Spinal cord (tissue), 10 donors: ENCODE data around the gene LRIG1. TPM values are rescaled to one million over a fixed set of nuclear protein-coding genes. Genes with fewer than 3 reads are reported as not detected.
A peak's percentile ranks its signal among the peaks of the same experiment; 100 is the strongest.

Experiments used
- DNase-seq, 6 donors: peaks; one replicate each; pipeline versions ENCODE4 v3.0.0 to v3.0.0-alpha.2; 2013 to 2015; ENCODE audit warnings: low spot score in 6 of 6, low read depth in 4 of 6
- H3K27ac ChIP-seq: one replicate; pipeline ENCODE4 v1.5.1; 2013; ENCODE audit warnings: low read depth, low read length, control low read depth
- H3K27me3 ChIP-seq: one replicate; pipeline ENCODE4 v1.6.1; 2013; ENCODE audit warnings: low read length; ENCODE audit not compliant: control insufficient read depth, insufficient read depth
- H3K36me3 ChIP-seq: one replicate; pipeline ENCODE4 v1.6.1; 2013; ENCODE audit warnings: low read length; ENCODE audit not compliant: control insufficient read depth, insufficient read depth
- H3K4me1 ChIP-seq: one replicate; pipeline ENCODE4 v1.6.1; 2013; ENCODE audit warnings: low read length; ENCODE audit not compliant: control insufficient read depth, insufficient read depth
- H3K4me3 ChIP-seq: one replicate; pipeline ENCODE4 v1.5.1; 2013; ENCODE audit warnings: low read depth, low read length, control low read depth
- H3K9me3 ChIP-seq: one replicate; pipeline ENCODE4 v1.6.1; 2013; ENCODE audit warnings: low read length; ENCODE audit not compliant: control insufficient read depth, insufficient read depth
- WGBS: methylation state at CpG from one replicate; pipeline ENCODE4 v1.1.5; 2013; ENCODE audit warnings: missing lambda C conversion rate; ENCODE audit not compliant: insufficient coverage; 5-methylcytosine and 5-hydroxymethylcytosine counted together
- polyA plus RNA-seq, 2 donors: library from polyadenylated mRNA; unstranded; fragments of 120-200 nt; gene quantifications; one replicate each; pipeline ENCODE4 v1.2.1, GENCODE V29; 2013; ENCODE audit not compliant: insufficient read length in 2 of 2
- total RNA-seq, 2 donors: library from RNA; depleted of rRNA in 1 of 2; stranded (reverse); fragments of 120-200 nt in 1 of 2; fragments of >200 nt in 1 of 2; gene quantifications; one replicate each; pipeline versions ENCODE4 v1.2.3 to v1.2.4, GENCODE V29; 2013 to 2014
- donor health status: healthy.

Gene LRIG1
- total and polyA plus RNA-seq, 4 donors = 85.4 to 229 (median 147) TPM

DNA sequence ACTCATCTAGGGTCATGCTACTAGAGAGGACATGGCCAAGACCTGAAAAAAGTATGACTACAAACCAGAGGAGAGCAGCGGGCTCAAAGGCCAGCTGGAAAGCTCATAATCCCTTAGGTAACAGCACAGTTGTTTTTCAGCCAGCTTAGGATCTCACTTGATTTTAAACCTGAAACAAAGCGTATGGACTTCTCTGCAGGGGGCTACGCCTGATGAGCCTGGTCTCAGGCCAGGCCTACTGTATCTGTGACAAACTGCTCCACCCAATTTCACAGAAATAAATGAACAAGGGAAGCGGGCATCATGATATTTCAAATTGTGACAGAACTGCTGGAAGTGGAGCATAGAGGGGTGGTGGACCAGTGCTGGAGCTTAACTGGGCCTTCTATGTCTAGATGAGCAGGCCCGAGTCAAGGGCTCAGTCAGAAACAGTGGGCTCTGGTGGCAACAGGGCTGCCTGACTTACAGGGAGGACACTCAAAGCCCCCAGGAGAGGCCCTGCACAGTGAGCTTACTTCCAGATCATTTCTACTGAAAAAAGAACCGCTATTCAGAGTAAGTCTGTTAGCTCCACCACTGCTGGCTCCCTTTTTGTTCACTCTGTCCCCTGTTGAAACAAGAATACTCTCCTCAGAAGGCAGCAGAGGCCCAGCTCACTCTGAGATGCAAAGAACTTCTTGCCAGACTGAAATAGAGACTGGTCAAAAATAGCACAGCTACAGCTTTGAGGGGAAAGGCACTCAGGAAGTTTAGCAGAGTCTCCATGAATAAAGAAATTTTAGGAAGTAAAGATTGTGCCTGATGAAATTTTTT lies 47.0 kb downstream of the LRIG1 start:
- H3K4me1 ChIP-seq = peaks cover 65% of the 10 kb centered on the region
- 48% methylated on average over 4 of the region's 6 CpGs for WGBS
- H3K36me3 ChIP-seq = peaks cover 19% of the 10 kb centered on the region
- H3K27ac ChIP-seq = peak overlapping the region; percentile 85
- DNase-seq = peak in 1 of 6 donors; percentile 76
- H3K9me3 ChIP-seq = no peaks in the 10 kb centered on the region
- no peaks in the 10 kb centered on the region for H3K27me3 ChIP-seq
- no peak overlapping the region for H3K4me3 ChIP-seq

DNA sequence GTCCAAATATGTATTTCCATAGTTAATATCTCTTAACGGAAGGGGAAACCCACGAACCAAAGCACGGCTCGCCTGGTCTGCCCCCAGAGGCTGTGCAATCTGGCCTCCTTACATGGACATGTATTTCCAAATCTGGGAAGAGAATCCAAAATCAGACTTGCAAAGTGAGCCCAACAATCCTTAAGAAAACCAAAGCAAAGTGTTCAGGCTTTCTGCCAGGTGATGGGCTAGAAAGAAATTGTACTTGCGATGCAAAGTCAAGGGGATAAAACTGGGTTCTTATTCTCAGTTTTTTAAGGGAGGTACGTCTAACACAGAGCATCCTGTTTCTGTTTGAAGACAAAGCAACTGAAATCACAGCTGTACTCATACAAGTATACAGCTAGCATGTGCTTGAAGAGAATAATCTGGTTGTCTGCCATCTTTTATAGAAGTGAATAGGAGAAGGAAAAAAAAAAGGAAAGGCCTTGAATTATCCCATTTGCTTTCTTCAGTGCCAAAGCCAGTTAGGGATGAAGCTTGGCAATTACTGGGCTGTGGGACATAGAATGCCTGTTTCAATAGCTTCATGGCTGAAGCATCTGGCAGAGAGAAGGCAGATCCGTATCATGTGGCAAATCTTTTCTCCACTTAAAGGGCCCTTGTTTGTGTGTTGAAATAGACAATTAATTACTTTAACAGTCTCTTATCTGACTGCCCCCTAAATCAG lies 48.4 kb downstream of the LRIG1 start:
- H3K4me1 ChIP-seq = peaks cover 58% of the 10 kb centered on the region
- peaks cover 15% of the 10 kb centered on the region for H3K36me3 ChIP-seq
- no peaks in the 10 kb centered on the region for H3K27me3 ChIP-seq
- 21% methylated on average over 6 of the region's 7 CpGs for WGBS
- DNase-seq = peak; percentile 53 to 92 (median 67)
- no peaks in the 10 kb centered on the region for H3K9me3 ChIP-seq
- no peak overlapping the region for H3K4me3 ChIP-seq
- peak overlapping the region; percentile 85 for H3K27ac ChIP-seq

DNA sequence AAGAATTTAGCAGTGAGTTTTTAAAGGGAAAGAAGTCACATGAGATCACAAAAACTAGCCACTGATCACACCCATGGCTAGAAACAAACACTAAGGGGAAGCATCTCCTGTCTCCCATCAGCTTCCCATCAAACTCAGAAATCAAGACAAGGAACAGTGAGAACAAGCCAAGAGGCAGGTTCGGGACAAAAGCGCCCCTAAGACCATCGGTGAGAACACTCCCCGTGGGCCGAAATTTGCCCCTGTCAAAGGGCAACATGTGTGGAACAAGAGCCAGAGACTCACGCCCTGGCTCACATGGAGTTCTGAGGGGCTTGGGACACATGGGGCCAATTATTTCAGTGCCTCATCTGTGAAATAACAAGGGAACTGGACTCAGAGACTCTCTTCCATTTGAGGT lies 49.1 kb downstream of the LRIG1 start:
- Histone ChIP-seq H3K9me3 (no peaks in the 10 kb centered on the region), H3K27me3 (no peaks in the 10 kb centered on the region), H3K4me1 (peaks cover 55% of the 10 kb centered on the region), H3K36me3 (peaks cover 13% of the 10 kb centered on the region), H3K27ac (peak overlapping the region; percentile 85), H3K4me3 (no peak overlapping the region)
- 35% methylated on average over 6 of the region's 6 CpGs for WGBS
- no peak for DNase-seq

DNA sequence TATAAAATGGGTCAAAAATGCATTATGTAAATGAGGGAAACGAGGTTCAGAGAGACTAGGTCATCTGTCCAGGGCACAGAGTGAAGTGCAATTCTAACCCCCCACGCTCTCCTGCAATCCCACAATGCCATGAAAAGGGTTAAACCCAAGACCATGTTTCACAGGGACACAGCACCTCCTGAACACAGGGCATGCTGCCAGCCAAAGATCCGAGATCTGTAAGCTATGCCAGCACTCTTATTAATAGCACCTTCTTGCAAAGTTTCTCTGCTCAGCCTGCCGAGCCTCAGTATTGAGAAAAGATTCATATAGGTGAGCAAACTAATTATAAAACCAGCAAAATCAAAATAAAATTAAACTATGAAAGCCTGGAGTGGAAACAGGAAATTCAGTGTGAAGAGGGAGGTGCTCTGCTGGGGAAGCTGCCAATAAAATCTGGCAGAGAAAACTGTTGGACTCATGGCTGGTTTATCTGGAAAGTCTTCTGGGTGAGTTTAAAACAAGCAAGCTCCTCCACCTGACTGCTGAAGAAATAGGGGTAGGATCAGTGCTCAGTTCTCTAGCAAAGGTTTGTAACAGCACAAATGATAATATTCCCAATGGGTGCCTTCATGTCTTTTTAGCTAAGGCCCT lies 50.3 kb downstream of the LRIG1 start:
- Histone ChIP-seq H3K4me3 (no peak overlapping the region), H3K36me3 (peaks cover 7% of the 10 kb centered on the region), H3K27me3 (no peaks in the 10 kb centered on the region), H3K4me1 (peaks cover 56% of the 10 kb centered on the region), H3K9me3 (no peaks in the 10 kb centered on the region), H3K27ac (peak overlapping the region; percentile 85)
- peak; percentile 67 to 95 (median 75) for DNase-seq
- 50% methylated on average over 1 of the region's 4 CpGs for WGBS

DNA sequence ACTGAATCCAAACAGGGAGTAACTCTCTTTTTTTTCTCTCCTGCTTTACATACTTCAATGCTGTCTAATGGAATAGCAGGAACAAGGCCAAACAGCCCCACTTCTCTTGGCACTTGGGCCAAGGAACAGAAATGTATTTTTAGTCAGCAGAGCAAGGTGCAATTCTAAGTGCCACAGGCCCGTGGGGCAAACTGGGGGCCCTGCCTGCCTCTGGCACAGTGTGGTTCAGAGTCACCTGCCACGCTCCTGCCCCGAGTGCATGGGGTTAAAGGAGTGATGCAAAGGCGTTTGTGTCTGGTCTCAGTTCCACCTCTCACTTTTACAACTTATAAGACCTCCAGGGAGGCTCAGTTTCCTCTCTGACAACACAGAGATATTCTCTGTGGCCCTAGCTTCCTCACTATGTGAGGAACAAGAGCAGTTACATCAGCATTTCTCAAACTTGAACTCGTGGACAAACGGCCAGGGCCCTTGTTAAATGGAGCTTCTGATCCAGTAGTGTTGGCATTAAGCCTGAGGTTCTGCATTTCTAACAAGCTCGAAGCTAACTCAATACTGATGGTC lies 51.3 kb downstream of the LRIG1 start:
- Histone ChIP-seq H3K4me3 (no peak overlapping the region), H3K36me3 (peaks cover 7% of the 10 kb centered on the region), H3K4me1 (peaks cover 50% of the 10 kb centered on the region), H3K9me3 (no peaks in the 10 kb centered on the region), H3K27ac (peak overlapping the region; percentile 85), H3K27me3 (no peaks in the 10 kb centered on the region)
- WGBS = 23% methylated on average over 4 of the region's 7 CpGs
- DNase-seq = no peak

DNA sequence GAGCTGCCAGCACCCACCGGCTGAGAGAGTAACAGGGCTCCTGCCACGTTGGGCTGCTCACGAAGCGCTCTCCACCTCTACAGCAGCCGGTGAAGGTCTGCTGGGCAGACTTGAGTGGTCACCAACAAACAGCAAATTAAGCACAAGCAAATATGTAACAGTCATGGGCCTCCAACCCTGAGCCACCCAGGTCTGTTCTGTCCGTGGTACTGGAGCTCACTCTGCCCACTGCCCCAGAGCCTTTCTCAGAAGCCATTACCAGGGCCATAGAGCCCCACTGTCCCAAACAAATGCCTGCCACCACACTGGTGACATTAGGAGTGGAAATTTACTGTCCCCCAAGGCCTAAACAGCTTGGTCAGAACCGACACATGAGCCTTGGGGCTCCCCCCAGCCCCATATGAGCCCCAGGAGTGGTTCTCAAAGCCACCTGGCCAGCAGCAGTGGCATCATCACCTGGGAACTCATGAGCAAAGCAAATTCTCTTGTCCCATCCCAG lies 56.6 kb downstream of the LRIG1 start:
- peaks cover 57% of the 10 kb centered on the region for H3K4me1 ChIP-seq
- H3K9me3 ChIP-seq = no peaks in the 10 kb centered on the region
- peaks cover 19% of the 10 kb centered on the region for H3K36me3 ChIP-seq
- no peak overlapping the region for H3K4me3 ChIP-seq
- H3K27me3 ChIP-seq = no peaks in the 10 kb centered on the region
- peak overlapping the region; percentile 92 for H3K27ac ChIP-seq
- no peak for DNase-seq
- 72% methylated on average over 6 of the region's 7 CpGs for WGBS

- 50% methylated on average over 6 of the region's 10 CpGs for WGBS
- DNase-seq = no peak
- H3K36me3 ChIP-seq = peaks cover 17% of the 10 kb centered on the region
- no peaks in the 10 kb centered on the region for H3K27me3 ChIP-seq
- peak overlapping the region; percentile 92 for H3K27ac ChIP-seq
- no peaks in the 10 kb centered on the region for H3K9me3 ChIP-seq
- H3K4me3 ChIP-seq = no peak overlapping the region
- H3K4me1 ChIP-seq = peaks cover 63% of the 10 kb centered on the region
Measured at GRCh38 chr3:66443118-66443803, 57.6 kb downstream of the LRIG1 start.

DNA sequence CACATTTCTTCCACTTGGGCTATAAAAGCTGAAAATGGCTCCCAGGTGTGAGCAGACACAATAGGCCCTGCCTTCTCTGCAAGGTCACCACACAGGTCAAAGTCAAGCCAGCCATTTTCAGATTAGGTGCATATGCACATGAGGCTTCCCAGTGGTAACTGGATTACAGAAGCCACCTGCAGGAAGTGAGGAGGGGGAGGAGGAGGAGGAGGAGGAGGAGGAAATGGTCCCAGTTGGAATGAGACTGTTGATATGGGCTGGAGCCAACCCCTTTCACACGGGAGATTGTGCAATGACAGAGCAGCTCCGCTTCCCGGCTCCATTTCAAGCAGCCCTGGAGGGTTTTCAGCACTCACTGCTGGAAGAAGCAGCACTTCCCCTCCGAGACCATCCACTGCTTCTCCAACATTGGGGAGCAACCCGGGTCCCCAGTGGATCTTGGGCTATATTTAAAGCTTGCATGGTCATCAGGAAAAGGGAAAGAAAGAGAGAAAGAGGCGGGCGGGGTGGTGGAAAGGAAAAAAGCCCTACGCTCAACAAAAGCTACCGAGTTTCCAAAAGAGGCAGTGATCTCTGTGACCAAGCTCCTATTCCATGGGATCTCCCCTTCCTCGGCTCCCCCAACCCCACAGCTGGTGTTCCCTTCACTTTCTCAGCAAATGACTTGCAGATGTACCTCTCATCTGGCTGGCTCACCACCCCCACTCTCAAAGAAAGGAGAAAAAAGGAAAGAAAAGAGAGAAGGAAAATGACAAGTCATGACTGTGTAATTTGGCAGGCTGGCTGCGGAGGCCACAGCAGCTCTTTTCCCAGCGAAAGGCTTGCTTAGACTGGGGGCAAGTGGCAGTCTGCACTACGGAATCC lies 58.3 kb downstream of the LRIG1 start:
- Histone ChIP-seq H3K27ac (peak overlapping the region; percentile 92), H3K27me3 (no peaks in the 10 kb centered on the region), H3K9me3 (no peaks in the 10 kb centered on the region), H3K36me3 (peaks cover 17% of the 10 kb centered on the region), H3K4me3 (no peak overlapping the region), H3K4me1 (peaks cover 71% of the 10 kb centered on the region)
- DNase-seq = peak in 3 of 6 donors; percentile 52 to 85 (median 78)
- WGBS = 9% methylated on average over 7 of the region's 13 CpGs
